ENCODE results near the gene CYP2A6.

DNA sequence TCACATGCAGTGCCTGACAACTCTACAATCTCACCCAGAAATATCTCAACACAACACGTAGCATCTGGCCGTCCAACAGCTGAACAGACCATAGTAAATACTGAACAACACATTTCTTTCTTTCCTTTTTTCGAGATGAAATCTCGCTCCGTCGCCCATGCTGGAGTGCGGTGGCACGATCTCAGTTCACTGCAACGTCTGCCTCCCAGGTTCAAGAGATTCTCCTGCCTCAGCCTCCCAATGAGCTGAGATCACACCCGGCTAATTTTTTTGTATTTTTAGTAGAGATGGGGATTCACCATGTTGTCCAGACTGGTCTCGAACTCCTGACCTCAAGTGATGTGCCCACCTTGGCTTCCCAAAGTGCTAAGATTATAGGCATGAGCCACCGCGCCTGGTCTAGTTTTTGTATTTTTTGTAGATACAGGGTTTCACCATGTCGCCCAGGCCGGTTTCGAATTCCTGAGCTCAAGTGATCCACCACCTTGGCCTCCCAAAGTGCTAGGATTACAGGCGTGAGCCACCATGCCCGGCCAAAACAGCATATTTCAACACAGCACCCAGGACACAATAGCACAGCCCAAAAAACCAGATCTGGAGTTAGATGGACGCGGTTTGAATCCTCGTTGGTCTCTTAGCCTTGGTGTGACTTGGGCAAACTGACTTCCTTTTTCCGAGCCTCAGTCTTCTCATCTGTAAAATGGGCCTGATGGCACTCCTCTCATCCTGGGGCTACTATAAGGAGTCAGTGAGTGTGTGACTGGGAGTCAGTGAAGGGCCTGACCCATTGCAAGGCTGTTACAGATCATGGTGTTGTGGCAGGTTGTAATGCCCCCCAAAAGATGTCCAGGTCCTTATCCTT is 22.6 kb downstream of the CYP2A6 start:
- TF ChIP-seq, protein P1, sequence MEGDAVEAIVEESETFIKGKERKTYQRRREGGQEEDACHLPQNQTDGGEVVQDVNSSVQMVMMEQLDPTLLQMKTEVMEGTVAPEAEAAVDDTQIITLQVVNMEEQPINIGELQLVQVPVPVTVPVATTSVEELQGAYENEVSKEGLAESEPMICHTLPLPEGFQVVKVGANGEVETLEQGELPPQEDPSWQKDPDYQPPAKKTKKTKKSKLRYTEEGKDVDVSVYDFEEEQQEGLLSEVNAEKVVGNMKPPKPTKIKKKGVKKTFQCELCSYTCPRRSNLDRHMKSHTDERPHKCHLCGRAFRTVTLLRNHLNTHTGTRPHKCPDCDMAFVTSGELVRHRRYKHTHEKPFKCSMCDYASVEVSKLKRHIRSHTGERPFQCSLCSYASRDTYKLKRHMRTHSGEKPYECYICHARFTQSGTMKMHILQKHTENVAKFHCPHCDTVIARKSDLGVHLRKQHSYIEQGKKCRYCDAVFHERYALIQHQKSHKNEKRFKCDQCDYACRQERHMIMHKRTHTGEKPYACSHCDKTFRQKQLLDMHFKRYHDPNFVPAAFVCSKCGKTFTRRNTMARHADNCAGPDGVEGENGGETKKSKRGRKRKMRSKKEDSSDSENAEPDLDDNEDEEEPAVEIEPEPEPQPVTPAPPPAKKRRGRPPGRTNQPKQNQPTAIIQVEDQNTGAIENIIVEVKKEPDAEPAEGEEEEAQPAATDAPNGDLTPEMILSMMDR (IDR thresholded peaks at IDR 0.05 in 8 of 11, conservative IDR thresholded peaks at IDR 0.05 in 3 of 11), result no peak
- no peak for TF ChIP-seq POLR2A (IDR thresholded peaks at IDR 0.05)
